Measurements from ENCODE around the gene PLAC8. TPM values are rescaled to one million over a fixed set of nuclear protein-coding genes. Genes with fewer than 3 reads are reported as not detected.
"Not testable (repeated sequence)": the region's sequence is repeated elsewhere in the genome, so short reads cannot be mapped to it uniquely, and the experiment has no call there.

PLAC8 gene
- total RNA-seq, 1 donor from 2014 or later = 0.40 TPM

DNA sequence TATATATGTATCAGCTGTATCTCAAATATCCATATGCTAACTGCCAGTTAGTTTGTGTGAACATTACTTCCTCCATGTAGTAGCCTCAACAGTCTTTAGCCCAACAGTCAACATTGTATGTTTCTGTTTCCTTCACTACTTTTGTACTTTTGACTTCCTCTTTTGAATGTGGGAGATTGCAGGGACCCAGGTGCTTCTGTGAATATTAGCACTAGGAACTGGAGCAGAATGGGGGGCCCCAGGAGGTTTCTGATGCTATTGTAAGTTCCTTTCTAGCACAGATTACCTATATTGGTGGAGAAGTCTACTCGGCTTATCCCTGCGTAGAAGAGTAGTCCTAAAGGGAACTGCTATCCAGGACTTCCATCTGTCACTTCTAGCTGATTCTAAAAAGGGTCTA lies 2.3 kb downstream of the PLAC8 start:
- Mint-ChIP-seq H3K9me3 (no peaks in the 10 kb centered on the region), H3K27ac (ENCODE audit: unreplicated experiment) (no peak overlapping the region), H3K36me3 (ENCODE audit: low read depth) (no peaks in the 10 kb centered on the region), H3K4me1 (peaks cover 21% of the 10 kb centered on the region), H3K27me3 (ENCODE audit: low read depth) (peaks cover 26% of the 10 kb centered on the region), H3K4me3 (peak overlapping the region; percentile 9)
- no peak for TF ChIP-seq CTCF (conservative IDR thresholded peaks at IDR 0.05)
- DNase-seq (ENCODE audit: low read depth, low spot score) = no peak

DNA sequence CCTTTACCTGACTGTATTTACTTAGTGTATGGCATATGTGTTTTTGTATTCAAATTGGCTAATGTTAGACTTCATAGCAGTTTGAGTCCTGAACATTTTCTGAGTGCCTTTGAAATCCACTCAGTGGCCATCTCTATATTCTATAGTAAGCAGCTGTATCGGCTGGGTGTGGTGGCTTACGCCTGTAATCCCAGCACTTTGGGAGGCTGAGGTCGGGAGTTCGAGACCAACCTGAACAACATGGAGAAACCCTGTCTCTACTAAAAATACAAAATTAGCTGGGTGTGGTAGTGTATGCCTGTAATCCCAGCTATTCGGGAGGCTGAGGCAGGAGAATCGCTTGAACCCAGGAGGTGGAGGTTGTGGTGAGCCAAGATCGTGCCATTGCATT lies 2.8 kb downstream of the PLAC8 start:
- not testable (repeated sequence) for DNase-seq (ENCODE audit: low read depth, low spot score); H3K36me3 Mint-ChIP-seq (ENCODE audit: low read depth); H3K9me3 Mint-ChIP-seq; H3K27ac Mint-ChIP-seq (ENCODE audit: unreplicated experiment)
- Mint-ChIP-seq H3K4me1 (peaks cover 21% of the 10 kb centered on the region), H3K4me3 (peak overlapping the region; percentile 62), H3K27me3 (ENCODE audit: low read depth) (peaks cover 26% of the 10 kb centered on the region)

DNA sequence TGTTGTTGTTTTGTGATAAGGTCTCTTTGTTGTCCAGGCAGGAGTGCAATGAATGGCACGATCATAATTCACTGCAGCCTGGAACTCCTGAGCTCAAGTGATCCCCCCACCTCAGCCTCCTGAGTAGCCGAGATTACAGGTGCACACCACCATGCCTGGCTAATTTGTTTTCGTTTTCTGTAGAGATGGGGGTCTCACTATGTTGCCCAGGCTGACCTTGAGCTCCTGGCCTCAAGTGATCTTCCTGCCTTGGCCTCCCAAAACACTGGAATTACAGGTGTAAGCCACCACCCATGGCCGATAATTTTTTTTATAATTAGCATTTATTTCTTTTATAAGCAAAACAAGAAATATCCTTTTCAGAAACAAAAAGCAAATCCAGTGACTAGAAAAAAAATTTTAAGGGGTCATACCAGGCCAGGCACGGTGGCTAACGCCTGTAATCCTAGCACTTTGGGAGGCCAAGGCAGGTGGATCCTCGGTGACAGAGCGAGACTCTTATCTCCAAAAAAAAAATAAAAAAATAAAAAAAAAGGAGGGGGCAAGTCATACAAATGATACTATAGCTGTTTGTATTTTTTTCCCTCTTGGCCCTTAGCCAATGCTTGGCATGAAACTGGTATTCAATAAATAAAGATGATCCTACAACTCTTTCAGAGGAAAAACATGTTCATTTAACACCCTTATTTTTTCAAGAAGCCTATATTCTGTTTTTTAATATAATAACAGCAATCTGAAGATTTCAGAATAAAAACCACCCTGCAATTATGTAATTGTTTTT lies 3.4 kb downstream of the PLAC8 start:
- no peak for DNase-seq (ENCODE audit: low read depth, low spot score)
- Mint-ChIP-seq H3K4me3 (peak overlapping the region; percentile 93), H3K9me3 (no peaks in the 10 kb centered on the region), H3K4me1 (peaks cover 20% of the 10 kb centered on the region), H3K27me3 (ENCODE audit: low read depth) (peaks cover 26% of the 10 kb centered on the region), H3K27ac (ENCODE audit: unreplicated experiment) (no peak overlapping the region), H3K36me3 (ENCODE audit: low read depth) (no peaks in the 10 kb centered on the region)
- TF ChIP-seq CTCF (conservative IDR thresholded peaks at IDR 0.05) = no peak

GRCh38 chr4:83110223-83110945 lies 4.1 kb downstream of the PLAC8 start:
- Mint-ChIP-seq H3K27me3 (ENCODE audit: low read depth) (peaks cover 26% of the 10 kb centered on the region), H3K4me3 (peak overlapping the region; percentile 93), H3K9me3 (no peaks in the 10 kb centered on the region), H3K36me3 (ENCODE audit: low read depth) (no peaks in the 10 kb centered on the region), H3K27ac (ENCODE audit: unreplicated experiment) (peak overlapping the region; percentile 87), H3K4me1 (peaks cover 14% of the 10 kb centered on the region)
- peak; percentile 71 for TF ChIP-seq CTCF (conservative IDR thresholded peaks at IDR 0.05)
- DNase-seq (ENCODE audit: low read depth, low spot score) = peak; percentile 75

- TF ChIP-seq CTCF (conservative IDR thresholded peaks at IDR 0.05) = no peak
- H3K27ac Mint-ChIP-seq (ENCODE audit: unreplicated experiment) = no peak overlapping the region
- peak overlapping the region; percentile 93 for H3K4me3 Mint-ChIP-seq
- no peaks in the 10 kb centered on the region for H3K36me3 Mint-ChIP-seq (ENCODE audit: low read depth)
- DNase-seq (ENCODE audit: low read depth, low spot score) = peak; percentile 40
- no peaks in the 10 kb centered on the region for H3K9me3 Mint-ChIP-seq
- H3K4me1 Mint-ChIP-seq = peaks cover 9% of the 10 kb centered on the region
- peaks cover 26% of the 10 kb centered on the region for H3K27me3 Mint-ChIP-seq (ENCODE audit: low read depth)
These were observed 4.9 kb downstream of the PLAC8 start for GRCh38 chr4:83109480-83110222.
